ENCODE measurements around the gene CCNH.

DNA sequence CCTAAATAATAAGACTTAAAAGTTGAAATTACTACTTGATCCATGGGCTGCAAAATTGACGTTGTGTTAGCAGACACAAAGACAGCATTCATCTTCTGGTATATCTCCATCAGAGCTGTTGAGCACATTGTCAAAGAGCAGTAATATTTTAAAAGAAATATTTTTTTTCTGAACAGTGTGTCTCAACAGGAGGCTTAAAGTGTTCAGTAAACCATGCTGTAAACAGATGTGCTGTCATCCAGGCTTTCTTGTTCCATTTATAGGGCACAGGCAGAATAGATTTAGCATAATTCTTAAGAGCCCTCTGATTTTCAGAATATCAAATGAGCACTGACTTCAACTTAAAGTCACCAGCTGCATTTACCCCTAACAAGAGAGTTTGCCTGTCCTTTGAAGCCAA, 29.7 kb upstream of the CCNH start:
- TF ChIP-seq CTCF (conservative IDR thresholded peaks at IDR 0.05; ENCODE audit: low read depth, low read length) (no peak), EZH2 (IDR thresholded peaks at IDR 0.05; ENCODE audit: borderline replicate concordance, low read depth, low read length, poor library complexity, severe bottlenecking) (no peak)
